DLD1 (cell line): ENCODE measurements around the gene RAPGEF5.

ENCODE experiments used
- in situ Hi-C: cut with HindIII; loops from 2 replicates; pipeline ENCODE4 v1.10.0; 2017; ENCODE audit warnings: low sequenced_read_pairs

Gene RAPGEF5

DNA sequence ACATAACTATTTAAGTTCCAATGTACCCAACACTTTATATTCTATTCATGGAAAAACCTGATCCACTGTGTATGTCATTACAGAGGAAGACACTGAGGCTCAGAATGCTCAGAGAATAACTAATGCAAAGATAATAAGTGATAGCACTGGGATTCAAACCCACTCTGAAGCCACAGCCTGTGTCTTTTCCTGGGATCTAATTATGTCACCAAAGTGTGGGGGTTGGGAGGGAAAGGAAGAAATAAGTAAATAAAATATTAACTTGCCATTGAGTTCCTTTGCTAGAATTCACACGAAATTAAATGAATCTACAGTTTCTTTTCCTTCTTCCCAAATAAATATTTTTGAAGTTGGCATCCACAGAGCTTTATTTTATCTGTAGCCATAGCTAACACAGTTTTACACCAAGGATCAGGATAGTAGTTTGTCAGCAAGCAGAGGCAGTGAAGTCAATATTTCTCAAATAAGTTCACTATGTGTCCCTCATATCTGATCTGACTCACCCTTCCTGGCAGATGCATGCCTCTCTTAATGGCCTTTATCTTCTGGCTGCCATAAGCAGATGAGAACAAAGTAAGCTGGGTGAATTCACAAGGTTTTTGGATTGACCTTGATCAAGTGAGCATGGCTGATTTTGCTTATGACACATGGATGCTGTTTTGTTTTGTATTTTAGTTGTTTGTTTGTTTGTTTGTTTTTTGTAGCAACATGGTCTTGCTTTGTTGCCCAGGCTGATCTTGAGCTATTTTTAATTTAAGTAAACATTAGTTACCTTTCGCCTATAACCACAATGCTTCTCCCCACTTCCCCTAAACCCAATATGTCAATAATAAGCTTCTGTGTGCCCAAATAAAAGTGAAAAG, 6.3 kb downstream of the RAPGEF5 start:
- in situ Hi-C loops, result no loop called here

DNA sequence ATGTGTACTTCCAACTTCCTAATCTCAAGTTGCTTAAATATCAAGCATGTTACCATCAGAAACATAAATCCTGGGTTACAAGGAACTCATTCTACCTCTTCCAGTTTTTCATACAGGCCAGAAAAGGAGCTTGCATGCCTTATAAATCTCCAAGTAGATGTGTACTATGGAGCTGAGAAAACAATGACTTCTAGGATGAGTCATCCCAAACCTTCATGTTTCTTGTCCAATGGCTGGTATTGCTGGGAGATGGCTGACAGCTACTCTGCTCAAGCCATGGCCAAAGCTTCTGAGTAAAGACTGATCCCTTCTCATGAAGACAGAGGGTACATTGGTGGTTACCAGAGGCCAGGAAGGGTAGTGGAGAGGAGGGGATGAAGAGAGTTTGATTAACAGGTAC, 8.6 kb downstream of the RAPGEF5 start:
- in situ Hi-C loops, result no loop called here

DNA sequence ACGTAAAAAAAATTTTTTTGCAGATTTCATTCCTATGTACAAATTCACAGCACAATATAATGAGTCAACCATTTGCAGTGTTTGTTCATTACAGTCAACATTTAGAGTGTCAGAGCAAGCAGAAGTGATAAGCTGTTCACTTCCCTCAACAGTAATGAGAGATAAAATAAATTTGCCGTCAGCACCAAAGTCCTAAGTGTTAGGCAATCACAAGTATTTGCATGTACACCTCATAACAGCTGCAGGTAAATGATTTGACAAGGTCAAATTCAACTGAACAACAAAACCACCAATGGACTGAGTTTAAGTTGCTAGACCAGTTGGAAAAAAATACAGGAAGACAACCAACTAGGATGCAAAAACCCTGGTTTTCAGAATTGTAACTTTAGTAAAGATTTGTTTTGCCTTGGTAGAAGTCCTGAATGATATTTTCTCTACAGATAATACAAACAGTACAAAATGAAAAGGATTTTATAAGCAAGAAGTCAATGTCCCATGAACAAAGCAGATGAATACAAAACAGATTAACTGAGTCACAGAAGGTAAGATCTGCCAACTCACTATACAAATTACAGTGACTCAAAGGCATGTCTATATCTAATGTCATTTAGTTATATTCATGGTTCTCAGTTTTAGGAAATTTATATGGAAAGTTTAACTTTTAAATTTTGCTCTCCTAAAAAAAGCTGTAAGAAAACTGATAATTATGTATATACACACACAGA, 10.4 kb downstream of the RAPGEF5 start:
- in situ Hi-C loops, result no loop called here

DNA sequence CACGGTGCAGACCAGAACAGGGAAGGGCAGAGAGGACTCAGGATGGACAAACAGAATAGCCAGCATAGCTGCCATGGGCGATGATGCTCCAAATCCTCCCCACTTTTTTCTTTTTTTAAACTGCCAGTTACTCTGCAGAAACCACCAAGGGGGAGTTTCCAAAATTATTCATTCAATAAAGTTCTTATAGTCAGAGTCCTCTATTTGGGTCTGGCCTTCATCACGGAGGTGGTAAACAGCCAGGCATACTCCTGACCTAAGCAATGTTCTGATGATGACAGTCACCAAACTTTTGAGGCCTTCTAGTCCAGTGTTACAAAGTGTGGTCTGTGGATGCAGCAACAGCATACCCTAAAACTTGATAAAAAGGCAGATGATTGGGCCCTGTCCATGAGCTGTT, 12.3 kb downstream of the RAPGEF5 start:
- in situ Hi-C loops, result no loop called here

DNA sequence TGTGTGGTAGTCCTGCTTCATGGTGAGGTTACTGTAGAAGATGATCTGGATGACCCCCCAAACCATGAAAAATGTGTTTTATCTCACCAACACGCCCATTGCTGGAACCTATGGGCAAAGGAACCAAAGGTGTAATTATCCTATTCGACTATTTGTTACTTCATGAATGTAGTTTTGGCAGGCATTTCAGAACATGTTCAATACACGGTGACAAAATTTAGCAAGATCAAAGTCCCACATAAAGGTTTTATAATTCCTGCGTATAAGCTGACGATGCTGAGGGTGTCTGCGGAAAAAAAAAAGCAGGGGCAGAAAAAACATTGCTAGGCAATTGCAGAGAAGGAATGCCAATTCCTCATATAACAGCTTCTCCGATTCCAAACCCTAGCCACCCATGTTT, 13.3 kb downstream of the RAPGEF5 start:
- in situ Hi-C loops, result no loop called here

DNA sequence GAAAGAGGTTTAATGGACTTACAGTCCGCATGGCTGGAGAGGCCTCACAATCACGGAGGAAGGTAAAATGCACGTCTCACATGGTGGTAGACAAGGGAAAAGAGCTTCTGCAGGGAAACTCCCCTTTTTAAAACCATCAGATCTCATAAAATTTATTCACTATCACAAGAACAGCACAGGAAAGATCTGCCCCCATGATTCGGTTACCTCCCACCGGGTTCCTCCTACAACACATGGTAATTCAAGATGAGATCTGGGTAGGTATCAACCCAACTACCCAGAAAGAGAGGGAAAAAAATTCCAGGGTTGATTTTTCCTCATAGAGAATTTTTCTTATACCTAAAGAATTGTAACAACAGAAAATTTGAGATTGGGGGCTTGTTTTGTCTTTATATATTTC, 13.9 kb downstream of the RAPGEF5 start:
- in situ Hi-C loops, result no loop called here

DNA sequence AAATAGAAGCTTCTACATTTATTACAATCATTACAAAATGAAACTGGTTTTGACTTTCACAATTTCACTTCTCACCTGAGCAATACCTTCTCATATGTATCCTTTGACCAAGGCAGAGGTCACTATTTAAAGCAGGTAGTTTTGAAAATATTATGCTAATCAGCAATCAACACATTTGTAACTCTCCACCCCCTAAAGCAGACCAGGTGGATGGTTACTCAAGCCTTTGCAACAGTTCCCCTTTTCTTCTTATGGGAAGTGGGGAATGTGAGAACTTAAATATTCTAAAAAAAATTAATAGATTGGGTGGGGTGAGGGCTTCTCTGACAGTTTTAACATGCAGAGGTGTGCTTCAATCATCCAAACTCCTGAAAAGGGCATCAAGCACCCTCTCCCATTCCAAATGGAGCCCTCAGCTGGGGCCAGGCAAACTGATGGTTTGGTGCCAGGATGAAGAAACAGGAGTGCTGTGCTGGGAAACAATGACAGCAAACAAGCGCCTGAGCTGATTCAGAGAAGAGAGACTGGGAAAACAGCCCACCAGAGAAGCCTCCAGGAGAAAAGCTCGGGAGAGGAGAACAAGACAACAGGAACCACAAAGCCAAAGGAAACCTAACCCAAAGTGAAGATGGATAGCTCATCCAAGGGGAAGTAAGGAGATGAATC, 17.1 kb downstream of the RAPGEF5 start:
- in situ Hi-C loops, result no loop called here

DNA sequence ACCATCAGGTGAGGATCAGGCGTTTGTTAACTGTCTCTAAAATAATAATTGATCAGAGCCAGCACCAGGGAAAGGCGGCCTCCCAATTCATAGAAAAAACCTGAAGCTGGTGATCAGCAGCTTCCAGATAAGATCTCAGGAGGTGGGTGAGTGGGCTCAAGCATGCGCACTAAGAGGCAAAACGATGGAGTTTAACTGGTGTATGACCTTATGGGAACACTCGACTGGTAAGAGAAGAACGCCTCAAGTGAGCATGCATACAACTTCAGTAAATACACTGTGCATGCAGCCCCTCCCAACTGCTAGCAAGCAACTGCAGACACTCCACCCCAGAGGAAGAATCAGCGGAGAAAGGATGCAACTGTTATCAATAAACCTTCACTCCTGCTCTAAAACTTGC, 18.1 kb downstream of the RAPGEF5 start:
- in situ Hi-C loops, result no loop called here

DNA sequence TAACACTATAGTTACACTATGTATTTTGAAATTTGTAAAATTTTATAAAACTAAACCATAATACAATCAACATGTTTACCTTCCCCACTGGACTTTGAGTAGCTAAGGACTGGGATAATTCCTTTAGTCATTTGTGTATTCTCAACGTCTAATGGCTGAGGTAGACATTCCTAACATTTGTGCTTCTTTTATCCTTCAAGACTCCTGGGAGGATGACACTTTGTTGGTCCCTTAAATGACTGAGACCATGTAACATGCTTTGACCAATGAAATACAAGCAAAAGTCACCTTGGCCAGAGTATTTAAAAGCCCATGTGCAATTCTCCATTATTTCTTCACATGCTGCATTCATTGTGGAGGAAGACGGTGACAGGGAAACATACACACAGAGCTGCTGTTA, 18.5 kb downstream of the RAPGEF5 start:
- in situ Hi-C loops, result no loop called here

DNA sequence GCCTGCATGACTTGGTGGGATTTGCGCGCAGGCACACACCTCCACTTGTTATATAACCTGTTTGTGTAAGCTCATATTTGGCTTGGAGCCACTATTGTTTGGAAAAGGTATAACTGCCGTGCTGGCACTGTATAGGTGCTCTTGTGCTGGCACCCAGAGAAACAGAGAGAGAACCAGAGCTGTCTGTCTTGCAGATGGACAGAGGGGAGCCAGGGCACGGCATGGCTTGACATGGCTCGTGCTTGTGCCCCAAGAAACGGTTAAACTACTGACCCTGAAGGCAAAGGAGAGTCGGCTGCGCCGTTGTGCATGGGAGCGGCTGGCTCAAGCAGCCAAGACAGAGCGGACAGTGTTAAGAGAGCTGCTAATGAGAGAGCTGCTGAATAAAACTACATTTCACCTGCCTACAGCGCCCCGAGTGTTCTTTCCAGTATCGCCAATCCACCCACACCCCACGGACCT, 23.2 kb downstream of the RAPGEF5 start:
- in situ Hi-C loops, result no loop called here

DNA sequence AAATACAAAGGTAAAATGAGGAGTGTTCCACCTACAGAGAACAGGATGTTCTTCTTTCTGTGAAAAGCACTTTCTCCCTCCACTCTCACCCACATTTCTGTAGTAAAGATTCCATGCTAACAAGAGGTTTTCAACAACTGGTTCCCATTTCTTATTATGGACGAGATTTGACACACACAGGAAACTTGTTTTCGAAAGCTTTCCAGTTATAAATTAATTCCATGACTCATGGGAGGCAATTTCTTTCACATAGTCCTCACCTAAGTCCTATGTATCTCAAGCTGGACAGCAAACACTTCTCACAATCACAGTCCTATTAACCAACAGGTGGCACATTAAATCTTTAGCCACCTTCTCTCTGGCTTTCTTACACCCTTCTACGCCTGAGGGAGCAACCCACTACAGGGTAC, 24.5 kb downstream of the RAPGEF5 start:
- in situ Hi-C loops, result no loop called here

DNA sequence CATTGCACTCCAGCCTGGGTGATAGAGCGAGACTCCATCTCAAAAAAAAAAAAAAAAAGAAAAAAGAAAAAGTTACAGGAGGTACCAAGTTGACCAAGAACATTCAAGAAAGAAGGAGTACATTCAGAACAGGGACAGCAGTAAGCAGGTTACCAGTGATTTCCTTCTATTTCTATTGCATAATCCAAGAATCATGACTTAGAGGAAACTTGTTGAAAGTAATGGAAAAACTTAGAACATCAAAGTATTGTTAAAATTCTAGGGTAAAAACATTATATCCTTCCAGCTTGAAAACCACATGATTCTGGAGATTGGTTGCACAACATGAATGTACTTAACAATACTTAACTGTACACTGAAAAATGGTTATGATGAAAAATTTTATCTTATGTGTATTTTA, 25.2 kb downstream of the RAPGEF5 start:
- in situ Hi-C loops, result no loop called here

DNA sequence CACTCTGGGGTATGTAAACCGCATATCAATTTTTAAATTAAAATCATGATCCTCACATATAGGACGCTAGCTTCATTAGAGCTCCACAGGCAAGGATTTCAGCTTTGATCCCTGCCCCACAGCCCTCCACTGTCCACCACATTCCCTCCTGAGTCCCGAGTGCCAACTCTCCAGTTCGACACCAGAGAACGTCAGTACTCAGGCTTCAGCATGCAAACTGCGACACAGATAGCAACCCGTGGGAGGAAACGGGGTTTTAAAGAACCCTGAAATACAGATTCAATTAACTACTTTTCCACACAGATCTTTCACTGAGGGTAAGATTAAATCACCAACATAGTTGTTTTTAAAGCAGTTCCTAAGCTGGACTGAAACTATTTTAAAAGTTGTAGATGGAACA, 26.1 kb downstream of the RAPGEF5 start:
- in situ Hi-C loops, result no loop called here

DNA sequence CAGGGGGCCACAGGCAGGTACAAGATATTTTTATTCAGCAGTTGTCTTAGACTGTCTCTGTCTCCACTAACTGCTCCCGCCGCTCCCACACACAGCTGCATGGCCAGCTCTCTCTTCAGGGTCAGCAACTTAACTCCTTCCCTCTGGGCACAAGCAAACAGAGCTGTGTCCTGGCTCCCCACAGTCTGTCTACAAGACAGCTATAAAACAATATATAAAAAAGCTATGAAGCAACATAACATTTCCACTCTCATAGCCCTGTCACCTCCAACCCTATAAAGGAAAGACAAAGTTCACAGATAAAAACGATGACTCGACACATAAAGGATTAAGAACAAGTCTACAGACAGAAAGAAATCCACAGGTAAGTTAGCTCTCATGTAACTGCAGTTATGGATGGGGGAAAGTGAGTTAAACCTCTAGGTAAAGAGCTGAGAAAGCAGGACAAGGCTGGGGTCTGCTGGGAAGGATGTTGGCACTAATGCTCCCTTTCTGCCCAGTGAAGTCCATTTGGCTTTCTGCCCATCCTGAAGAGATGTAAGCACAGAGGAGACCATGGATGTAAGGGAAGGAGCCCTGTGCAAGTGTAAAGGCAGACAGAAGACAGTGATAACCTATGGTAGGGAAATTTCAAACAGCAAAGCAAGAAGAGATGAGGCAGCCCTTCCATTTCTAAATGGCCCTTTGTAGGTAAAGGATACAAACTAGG, 27.0 kb downstream of the RAPGEF5 start:
- in situ Hi-C loops, result no loop called here

DNA sequence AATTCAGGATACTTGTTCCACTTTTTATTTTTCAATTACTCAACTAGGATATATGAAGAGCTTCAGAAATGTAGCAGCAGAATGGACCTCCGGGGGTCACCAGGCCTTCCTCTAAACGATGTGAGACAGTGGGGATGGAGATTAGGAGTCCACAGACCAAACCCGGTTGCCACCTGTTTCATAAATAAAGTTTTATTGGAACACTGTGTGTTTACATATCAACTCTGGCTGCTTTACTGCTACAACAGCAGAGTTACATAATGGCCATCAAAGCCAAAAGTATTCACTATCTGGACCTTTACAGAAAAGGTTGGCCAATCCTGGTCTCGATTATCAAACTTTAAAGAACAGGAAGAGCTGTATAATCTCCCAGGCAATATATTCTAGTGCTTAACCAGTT, 30.8 kb downstream of the RAPGEF5 start:
- in situ Hi-C loops, result no loop called here

DNA sequence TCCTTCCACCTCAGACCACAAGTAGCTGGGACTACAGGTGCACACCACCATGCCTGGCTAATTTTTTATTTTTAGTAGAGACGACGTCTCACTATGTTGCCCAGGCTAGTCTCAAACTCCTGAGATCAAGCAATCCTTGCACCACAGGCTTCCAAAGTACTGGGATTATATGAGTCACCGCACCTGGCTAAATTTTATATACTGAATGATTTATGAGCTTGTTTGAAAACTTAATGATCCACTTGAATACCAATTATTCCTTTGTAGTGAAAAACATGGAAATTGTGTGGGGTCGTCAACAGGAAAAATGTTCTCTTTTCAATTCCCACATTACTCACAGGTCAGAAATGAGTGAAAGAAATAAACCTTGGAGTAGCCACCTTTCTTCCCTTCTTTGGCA, 31.3 kb downstream of the RAPGEF5 start:
- in situ Hi-C loops, result no loop called here

DNA sequence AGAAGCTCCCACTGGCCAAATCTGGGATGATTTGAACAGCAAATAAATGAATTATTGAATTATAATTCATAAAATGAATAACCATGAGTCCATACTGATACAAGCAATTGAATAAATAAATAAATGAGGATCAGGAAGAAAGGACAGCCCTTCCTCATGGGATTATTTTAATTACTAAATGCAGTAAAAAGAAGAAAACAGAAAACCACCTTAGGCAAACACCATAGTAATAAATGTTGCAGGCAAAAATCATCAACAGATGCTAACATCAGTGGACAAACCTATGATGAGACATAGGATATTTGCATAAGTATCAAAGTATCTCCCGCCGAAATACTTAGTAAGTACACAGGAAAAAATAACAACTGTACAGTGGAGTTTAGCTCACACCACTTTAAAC, 33.2 kb downstream of the RAPGEF5 start:
- in situ Hi-C loops, result no loop called here

DNA sequence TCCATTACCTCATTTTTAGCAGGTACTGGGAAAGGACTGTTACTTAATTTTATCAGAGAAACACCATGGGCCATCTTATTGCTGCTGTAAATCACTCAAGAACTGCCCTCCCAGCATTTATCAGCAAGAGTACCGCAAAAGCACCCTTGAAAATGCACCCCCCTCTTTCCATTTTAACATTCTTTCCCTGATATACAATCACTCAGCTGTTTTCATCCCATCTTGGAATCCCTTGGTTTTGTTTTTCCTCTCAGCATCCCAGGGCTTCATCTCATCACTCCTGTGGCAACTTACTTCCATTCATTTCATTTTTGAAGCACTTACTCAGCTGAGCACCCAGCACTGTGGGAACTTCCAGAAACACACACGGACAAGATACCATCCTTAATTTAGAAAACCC, 36.5 kb downstream of the RAPGEF5 start:
- in situ Hi-C loops, result no loop called here

DNA sequence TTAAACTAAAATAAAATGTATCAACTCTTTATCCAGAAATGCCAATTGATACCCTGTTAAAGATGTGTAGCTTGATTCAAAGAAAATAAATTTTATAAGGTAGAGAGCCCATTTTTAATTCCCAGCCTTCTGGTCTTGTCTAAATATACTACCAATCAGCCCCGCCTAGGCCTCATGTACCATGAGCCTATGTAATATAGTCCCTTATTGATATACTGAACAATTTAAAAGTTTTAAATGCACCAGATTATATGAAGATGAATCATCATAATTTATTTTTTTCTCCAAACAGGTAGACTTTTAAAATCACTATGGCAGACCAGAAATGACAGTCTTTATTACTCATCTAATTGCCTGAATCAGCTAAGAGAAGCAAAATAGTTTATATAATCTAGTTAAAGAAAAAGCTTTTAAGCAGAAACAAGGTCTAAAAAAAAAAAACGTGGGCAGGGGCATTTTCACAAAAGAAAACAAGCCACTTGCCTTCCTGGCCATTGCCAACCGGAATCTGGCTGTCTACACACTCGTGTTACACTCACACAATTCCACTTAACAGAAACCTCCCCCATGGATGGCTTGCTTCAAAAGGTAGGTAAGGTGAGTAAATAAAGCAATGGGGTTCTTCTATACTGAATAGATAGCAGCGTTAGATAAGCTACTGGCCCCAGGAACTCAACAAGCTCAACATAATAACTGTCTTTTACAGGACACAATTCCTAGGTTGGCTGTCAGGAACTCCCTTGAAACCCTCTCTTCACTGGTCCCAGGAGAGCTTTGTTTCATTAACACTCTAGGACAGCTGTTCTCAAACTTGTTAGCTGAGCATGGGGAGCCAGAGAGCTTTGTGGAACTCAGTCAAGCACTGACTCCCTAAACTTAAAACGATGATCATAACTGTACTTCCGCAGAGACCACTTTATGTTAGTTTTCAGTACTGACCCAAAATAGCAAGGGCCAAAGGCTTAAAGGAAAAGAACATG, 37.2 kb downstream of the RAPGEF5 start:
- in situ Hi-C loops, result no loop called here

DNA sequence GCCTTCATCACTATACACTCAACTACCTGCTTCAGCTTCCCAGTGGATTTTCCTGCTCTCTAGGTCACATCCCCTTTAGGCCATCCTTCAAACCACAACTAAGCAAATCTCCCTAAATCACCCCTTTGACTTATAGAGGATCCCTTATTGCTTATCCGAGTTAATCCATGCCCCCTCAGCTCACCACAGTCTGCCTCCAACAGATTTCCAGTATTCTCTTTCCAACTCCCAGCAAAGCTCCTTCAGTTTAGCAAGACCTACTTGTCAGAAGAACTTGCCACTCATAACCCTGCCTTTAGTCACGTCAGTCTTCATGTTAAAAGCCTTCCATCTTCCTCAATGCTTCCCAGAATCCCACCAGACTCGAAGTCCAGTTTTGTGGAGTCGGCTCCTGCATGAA, 38.6 kb downstream of the RAPGEF5 start:
- in situ Hi-C loops, result no loop called here
